NCI-H82 treated with DMSO at 0.1 percent for 48 hours (cell line): Measurements from ENCODE around the gene PDXDC1.
"Not testable (repeated sequence)": the region's sequence is repeated elsewhere in the genome, so short reads cannot be mapped to it uniquely, and the experiment has no call there.

Experiments
- DNase-seq: peaks from one replicate; lab custom pipeline; 2025; ENCODE audit not compliant: unreplicated experiment; lab: John Stamatoyannopoulos, UW

PDXDC1 gene

GRCh38 chr16:14973785-14974322, 972 bp upstream of the PDXDC1 start:
- DNase-seq = not testable (repeated sequence)

DNA sequence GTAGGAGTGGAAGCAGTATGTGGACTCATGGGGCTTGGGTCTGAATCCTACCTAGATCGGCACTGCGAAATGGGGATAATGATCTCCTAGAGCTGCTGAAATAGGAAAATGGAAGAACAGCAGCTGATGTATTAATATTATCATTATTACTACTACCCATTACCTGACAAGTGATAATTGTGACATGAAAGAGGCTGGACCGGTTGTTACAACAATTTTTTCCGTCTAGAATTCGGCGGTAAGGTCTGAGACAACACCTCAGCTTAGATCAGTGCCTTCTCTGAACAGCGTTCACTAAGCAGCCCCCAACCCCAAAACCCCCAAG, 533 bp upstream of the PDXDC1 start:
- DNase-seq = not testable (repeated sequence)

DNA sequence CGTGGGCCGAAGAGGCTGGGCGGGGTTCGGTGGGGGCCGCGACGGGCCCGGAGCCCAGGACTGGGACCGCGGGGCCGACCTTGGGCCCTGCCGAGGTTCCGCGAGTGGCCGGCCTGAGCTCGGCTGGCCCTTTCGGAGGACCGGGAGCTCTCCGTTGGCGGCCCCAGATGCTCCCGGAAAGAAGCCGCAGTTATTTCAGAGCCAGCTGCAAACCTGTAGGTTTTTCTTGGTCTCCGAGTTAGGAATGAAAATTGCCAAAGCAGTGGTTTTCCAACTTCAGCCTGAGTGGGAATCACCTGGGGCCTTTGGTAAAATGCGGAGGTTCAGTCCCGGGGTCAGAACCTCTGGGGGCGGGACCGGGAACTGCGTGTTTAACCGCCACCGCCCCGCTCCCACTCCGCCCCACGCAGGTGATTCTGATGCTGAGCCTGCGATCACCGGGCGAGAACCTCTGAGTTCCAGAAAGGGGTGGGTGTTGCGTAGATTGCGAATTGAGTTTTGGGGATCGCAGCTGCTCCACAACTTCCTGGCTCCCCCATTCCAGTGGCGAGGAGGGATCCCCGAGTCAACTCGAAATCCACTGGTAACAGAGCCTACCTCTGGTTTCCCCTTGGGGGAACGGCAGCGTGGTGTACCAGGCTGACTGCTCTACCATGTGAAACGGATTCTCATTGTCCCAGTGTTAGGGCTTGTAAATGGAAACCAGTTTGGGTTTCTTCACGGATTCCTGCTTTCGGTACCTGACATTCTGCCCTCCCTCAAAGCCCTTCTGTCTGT, 780 bp downstream of the PDXDC1 start:
- DNase-seq = not testable (repeated sequence)

DNA sequence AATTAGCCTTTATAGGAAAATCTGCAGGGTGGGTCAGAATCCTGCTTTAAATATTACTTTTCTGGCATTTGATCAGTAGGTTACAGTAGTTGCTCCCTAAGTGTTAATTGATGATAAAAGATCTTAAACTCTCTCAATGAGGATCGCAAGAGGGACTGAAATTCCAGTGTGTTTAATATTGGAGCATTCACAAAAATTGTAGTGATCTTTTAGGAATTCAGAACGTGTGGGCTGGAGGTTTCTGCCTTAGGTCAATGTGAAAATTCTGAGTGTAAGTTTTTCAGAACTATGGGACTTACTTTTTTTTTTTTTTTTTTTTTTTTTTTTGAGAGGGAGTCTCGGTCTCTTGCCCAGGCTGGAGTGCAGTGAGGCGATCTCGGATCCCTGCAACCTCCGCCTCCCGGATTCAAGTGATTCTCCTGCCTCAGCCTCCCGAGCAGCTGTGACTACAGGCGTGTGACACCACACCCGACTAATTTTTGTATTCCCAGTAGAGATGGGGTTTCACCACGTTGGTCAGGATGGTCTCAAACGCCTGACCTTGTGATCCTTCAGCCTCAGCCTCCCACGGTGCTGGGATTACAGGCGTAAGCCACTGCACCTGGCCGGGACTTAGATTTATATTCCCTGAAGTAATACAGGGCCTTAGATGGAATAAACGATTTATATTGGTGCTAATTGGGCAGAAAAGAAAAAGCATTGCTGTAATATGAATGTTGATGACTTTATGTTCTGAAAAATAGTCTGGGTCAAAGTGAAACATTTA, 2.3 kb downstream of the PDXDC1 start:
- DNase-seq = not testable (repeated sequence)

DNA sequence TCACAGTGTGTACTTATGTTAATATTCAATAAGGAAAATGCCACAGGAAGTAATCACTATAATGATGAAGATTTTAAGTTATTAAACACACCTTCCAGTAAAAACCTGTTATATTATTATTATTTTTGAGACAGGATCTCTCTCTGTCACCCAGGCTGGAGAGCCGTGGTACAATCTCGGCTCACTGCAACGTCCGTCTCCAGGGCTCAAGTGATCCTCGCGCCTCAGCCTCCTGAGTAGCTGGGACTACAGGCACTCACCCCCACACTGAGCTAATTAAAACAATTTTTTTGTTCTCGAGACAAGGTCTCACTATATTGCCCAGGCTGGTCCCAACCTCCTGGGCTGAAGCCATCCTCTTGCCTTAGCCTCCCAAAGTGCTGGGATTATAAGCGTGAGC, 3.5 kb downstream of the PDXDC1 start:
- DNase-seq = not testable (repeated sequence)

DNA sequence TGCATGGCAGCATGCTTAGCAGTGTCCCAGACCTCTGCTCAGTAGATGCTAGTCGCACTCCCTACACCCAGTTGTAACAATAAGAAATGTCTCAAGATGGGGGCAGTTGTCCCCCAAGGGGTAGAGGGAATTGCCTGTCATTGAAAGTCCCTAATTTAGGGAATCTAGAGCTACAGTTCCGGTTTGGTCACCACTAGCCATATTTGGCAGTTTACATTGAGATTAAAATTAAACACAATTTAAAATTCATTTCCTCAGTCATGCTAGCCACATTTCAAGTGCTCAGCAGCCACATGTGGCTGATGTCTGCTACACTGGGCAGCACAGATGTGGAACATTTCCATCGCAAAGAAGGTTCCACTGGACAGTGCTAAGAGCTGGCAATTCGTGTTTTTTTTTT, 4.1 kb downstream of the PDXDC1 start:
- not testable (repeated sequence) for DNase-seq

GRCh38 chr16:14981234-14981633, 6.4 kb downstream of the PDXDC1 start:
- not testable (repeated sequence) for DNase-seq

DNA sequence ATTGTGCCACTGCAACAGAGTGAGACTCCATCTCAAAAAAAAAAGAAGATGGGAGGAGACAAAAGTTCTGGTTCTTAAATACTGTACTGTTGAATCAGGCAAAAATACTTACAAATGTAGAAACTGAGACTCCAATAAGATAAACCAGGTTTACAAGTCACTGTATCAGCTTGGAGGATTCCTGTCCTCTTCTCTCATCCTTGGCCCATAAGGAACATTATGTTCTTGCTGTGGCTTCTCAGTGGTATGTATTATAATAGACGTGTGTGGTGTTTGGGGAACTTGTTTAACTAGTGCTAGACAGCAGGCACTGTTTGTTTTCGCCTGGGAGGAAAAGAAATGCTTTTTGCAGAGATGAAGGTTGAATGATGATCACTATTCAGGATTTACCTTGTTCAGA, 7.7 kb downstream of the PDXDC1 start:
- not testable (repeated sequence) for DNase-seq

- DNase-seq = not testable (repeated sequence)
These were observed 13.3 kb downstream of the PDXDC1 start for GRCh38 chr16:14988092-14988491.

- not testable (repeated sequence) for DNase-seq
These were observed 13.9 kb downstream of the PDXDC1 start for GRCh38 chr16:14988661-14989191.

GRCh38 chr16:14989291-14990281, 14.8 kb downstream of the PDXDC1 start:
- not testable (repeated sequence) for DNase-seq

GRCh38 chr16:14993277-14994151, 18.7 kb downstream of the PDXDC1 start:
- not testable (repeated sequence) for DNase-seq

GRCh38 chr16:14996702-14997101, 21.9 kb downstream of the PDXDC1 start:
- DNase-seq = not testable (repeated sequence)

DNA sequence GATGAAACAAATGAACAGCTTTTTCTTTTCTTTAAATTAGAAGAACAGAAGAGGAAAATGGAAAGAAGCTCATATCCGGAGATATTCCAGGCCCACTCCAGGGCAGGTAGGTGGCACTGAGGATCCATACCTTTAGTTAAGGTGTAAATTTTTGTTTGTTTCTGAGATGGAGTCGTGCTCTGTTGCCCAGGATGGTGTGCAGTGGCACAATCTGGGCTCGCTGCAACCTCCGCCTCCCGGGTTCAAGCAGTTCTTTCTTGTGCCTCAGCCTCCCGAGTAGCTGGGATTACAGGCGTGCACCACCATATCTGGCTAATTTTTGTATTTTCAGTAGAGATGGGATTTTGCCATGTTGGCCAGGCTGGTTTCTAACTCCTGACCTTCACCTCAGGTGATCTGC, 23.5 kb downstream of the PDXDC1 start:
- DNase-seq = not testable (repeated sequence)

DNA sequence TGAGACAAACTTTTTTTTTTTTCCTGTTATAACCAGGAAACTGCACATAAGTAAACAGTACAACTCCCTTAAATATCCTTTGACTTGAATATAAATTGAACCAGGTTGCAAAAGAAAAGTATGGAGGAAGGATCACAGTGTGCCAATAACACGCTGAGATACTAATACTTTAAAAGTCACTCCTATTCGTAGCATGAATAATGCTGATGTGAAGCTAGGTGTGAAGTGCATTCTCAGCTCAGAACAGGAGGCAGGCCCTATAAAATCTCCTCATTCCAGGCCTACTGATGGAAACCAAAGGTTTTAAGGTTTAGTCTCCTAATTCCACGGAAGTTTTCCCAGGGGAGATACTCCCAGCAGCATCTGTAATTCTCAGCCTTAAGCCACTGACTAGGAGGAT, 25.0 kb downstream of the PDXDC1 start:
- DNase-seq = not testable (repeated sequence)

DNA sequence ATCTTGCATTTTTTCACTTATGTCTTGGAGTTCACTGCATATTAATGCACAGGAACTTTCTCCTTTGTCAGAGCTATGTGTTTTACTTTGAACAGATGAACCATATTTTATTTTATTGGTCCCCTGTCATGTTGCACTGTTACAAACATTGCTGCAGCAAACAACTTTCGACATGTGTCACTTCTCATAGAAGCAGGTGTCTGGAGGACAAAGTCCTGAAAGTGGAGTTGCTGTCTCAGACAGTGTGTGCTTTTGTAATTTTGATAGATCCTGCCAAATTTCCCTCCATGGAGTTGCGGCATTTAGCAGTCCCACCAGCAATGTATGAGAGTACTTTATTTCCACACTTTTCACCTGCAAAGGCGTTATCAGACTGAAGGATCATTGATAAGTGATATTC, 27.6 kb downstream of the PDXDC1 start:
- DNase-seq = not testable (repeated sequence)

GRCh38 chr16:15005357-15006132, 30.7 kb downstream of the PDXDC1 start:
- DNase-seq = not testable (repeated sequence)

DNA sequence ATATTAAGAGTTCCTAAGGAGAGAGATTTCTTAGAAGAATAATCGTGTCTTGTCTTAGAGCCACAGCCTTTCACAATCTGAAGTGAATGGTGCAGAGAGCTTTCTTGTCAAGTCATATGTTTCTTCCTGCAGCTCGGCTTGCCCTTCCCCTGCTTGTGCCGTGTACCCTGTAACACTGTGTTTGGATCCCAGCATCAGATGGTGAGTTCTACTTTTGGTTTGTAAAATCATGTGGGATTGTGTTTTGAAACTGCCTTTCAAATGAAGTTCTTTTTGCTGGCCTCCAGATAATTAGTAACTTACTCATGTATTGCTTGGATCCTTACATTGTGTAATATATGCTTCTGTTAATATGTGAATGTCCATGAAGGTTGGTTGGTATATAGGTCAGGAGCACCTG, 33.8 kb downstream of the PDXDC1 start:
- not testable (repeated sequence) for DNase-seq

- not testable (repeated sequence) for DNase-seq
These were observed 38.1 kb downstream of the PDXDC1 start for GRCh38 chr16:15012941-15013340.
